CD4-positive, CD25-positive, alpha-beta regulatory T cell (primary cell): Measurements from ENCODE around the gene RPS6KA5. TPM values are rescaled to one million over a fixed set of nuclear protein-coding genes. Genes with fewer than 3 reads are reported as not detected.
"Not testable (repeated sequence)": the region's sequence is repeated elsewhere in the genome, so short reads cannot be mapped to it uniquely, and the experiment has no call there.

Experiments used
- ATAC-seq, 2 donors: fragments of 150-1000 bp; cut with Tn5 transposase; one replicate each; pipeline ENCODE4 v1.10.0; 2021; ENCODE audit warnings: low read depth in 2 of 2, moderate number of reproducible peaks in 2 of 2, moderate library complexity in 1 of 2
- DNase-seq, 3 donors: peaks; one replicate each; pipeline versions ENCODE4 v3.0.0 to v3.0.0-alpha.2; 2012 to 2022; ENCODE audit warnings: mixed read lengths in 1 of 3
- H3K27ac ChIP-seq: one replicate; pipeline ENCODE4 v1.7.0; 2013; ENCODE audit warnings: mild to moderate bottlenecking, low read length; ENCODE audit not compliant: insufficient read depth, poor library complexity, severe bottlenecking
- H3K27me3 ChIP-seq: one replicate; pipeline ENCODE4 v1.7.0; 2013; ENCODE audit warnings: low read length; ENCODE audit not compliant: control insufficient read depth, insufficient read depth
- H3K36me3 ChIP-seq: one replicate; pipeline ENCODE4 v1.7.0; 2013; ENCODE audit warnings: mild to moderate bottlenecking, low read length, moderate library complexity; ENCODE audit not compliant: control insufficient read depth, insufficient read depth
- H3K4me1 ChIP-seq: 2 replicates; pipeline ENCODE4 v1.7.0; 2013; ENCODE audit warnings: mild to moderate bottlenecking, low read length; ENCODE audit not compliant: insufficient read depth, control insufficient read depth, poor library complexity, severe bottlenecking
- H3K4me3 ChIP-seq: one replicate; pipeline ENCODE4 v1.7.0; 2013; ENCODE audit warnings: low read depth, mild to moderate bottlenecking, low read length, moderate library complexity
- H3K9me3 ChIP-seq, 2 experiments: 1 replicate in 1 of 2; 2 replicates in 1 of 2; pipeline ENCODE4 v1.7.0; 2013; ENCODE audit warnings: low read length in 2 of 2, mild to moderate bottlenecking in 1 of 2, moderate library complexity in 1 of 2; ENCODE audit not compliant: control insufficient read depth in 2 of 2
- H3K27ac Mint-ChIP-seq, 3 donors: one replicate each; pipeline ENCODE4 v1.8.0; 2020 to 2022; ENCODE audit warnings: mild to moderate bottlenecking in 3 of 3, mixed read lengths in 3 of 3, moderate library complexity in 2 of 3
- H3K27me3 Mint-ChIP-seq: one replicate; pipeline ENCODE4 v1.8.0; 2022; ENCODE audit warnings: mild to moderate bottlenecking, mixed read lengths
- H3K36me3 Mint-ChIP-seq: one replicate; pipeline ENCODE4 v1.8.0; 2020; ENCODE audit warnings: mixed read lengths
- H3K4me1 Mint-ChIP-seq, 4 donors: one replicate each; pipeline ENCODE4 v1.8.0; 2020 to 2022; ENCODE audit warnings: mixed read lengths in 4 of 4, mild to moderate bottlenecking in 1 of 4
- H3K4me3 Mint-ChIP-seq, 4 donors: one replicate each; pipeline ENCODE4 v1.8.0; 2020 to 2022; ENCODE audit warnings: mild to moderate bottlenecking in 4 of 4, mixed read lengths in 4 of 4, moderate library complexity in 3 of 4
- H3K9me3 Mint-ChIP-seq, 7 donors: one replicate each; pipeline ENCODE4 v1.8.0; 2020 to 2022; ENCODE audit warnings: mixed read lengths in 7 of 7, mild to moderate bottlenecking in 3 of 7, moderate library complexity in 2 of 7
- polyA plus RNA-seq, 4 donors: library from polyadenylated mRNA; unstranded; fragments of 300-500 nt; fragmentation: Illumina TruSeq; gene quantifications; one replicate each; pipeline ENCODE4 v1.2.3, GENCODE V29; 2021
- total RNA-seq: library from RNA; stranded (reverse); gene quantifications from one replicate; pipeline ENCODE4 v1.2.3, GENCODE V29; 2022

RPS6KA5 gene
- total and polyA plus RNA-seq, 5 donors from 2014 or later, result 20.9 to 38.2 (median 25.7) TPM

GRCh38 chr14:91040545-91040944, 19.9 kb downstream of the RPS6KA5 start:
- H3K9me3 ChIP-seq, result no peaks in the 10 kb centered on the region
- no peak for ATAC-seq
- Mint-ChIP-seq H3K4me1 (peaks cover 46 to 79% (median 64%) of the 10 kb centered on the region in 4 donors), H3K36me3 (peaks cover 12% of the 10 kb centered on the region), H3K27ac (peak overlapping the region in 2 of 3 donors; percentile 2 to 54), H3K9me3 (peaks cover 0 to 1% (median 0%) of the 10 kb centered on the region in 7 donors), H3K4me3 (peak overlapping the region in 2 of 4 donors; percentile 4 to 8), H3K27me3 (no peaks in the 10 kb centered on the region)
- no peaks in the 10 kb centered on the region for H3K27me3 ChIP-seq
- H3K4me3 ChIP-seq, result no peak overlapping the region
- H3K27ac ChIP-seq, result no peak overlapping the region
- no peaks in the 10 kb centered on the region for H3K36me3 ChIP-seq
- H3K4me1 ChIP-seq, result peaks cover 21% of the 10 kb centered on the region
- DNase-seq, result no peak

GRCh38 chr14:91038439-91038838, 22.0 kb downstream of the RPS6KA5 start:
- Mint-ChIP-seq H3K4me1 (peaks cover 54 to 77% (median 66%) of the 10 kb centered on the region in 4 donors), H3K27ac (no peak overlapping the region), H3K27me3 (no peaks in the 10 kb centered on the region), H3K4me3 (no peak overlapping the region), H3K36me3 (peaks cover 11% of the 10 kb centered on the region), H3K9me3 (peaks cover 0 to 1% (median 0%) of the 10 kb centered on the region in 7 donors)
- Histone ChIP-seq H3K36me3 (no peaks in the 10 kb centered on the region), H3K4me1 (peaks cover 21% of the 10 kb centered on the region), H3K4me3 (no peak overlapping the region), H3K27me3 (no peaks in the 10 kb centered on the region), H3K9me3 (no peaks in the 10 kb centered on the region), H3K27ac (no peak overlapping the region)
- no peak for DNase-seq
- ATAC-seq, result peak in 1 of 2 donors; percentile 33

- Mint-ChIP-seq H3K4me3 (peak overlapping the region in 2 of 4 donors; percentile 6 to 42), H3K27ac (peak overlapping the region in 2 of 3 donors; percentile 12 to 86), H3K4me1 (peaks cover 47 to 76% (median 62%) of the 10 kb centered on the region in 4 donors), H3K9me3 (no peaks in the 10 kb centered on the region), H3K27me3 (no peaks in the 10 kb centered on the region), H3K36me3 (peaks cover 15% of the 10 kb centered on the region)
- H3K27ac ChIP-seq, result no peak overlapping the region
- no peak for ATAC-seq
- peak overlapping the region; percentile 4 for H3K4me3 ChIP-seq
- DNase-seq, result no peak
- peaks cover 21% of the 10 kb centered on the region for H3K4me1 ChIP-seq
- H3K36me3 ChIP-seq, result no peaks in the 10 kb centered on the region
- H3K9me3 ChIP-seq, result no peaks in the 10 kb centered on the region
- H3K27me3 ChIP-seq, result no peaks in the 10 kb centered on the region
Measured at GRCh38 chr14:91036741-91037469, 23.5 kb downstream of the RPS6KA5 start.

GRCh38 chr14:91035855-91036254, 24.6 kb downstream of the RPS6KA5 start:
- H3K27ac ChIP-seq, result peak overlapping the region; percentile 53
- H3K27me3 Mint-ChIP-seq, result no peaks in the 10 kb centered on the region
- peak overlapping the region; percentile 5 to 86 (median 12) for H3K27ac Mint-ChIP-seq

GRCh38 chr14:91034379-91034778, 26.1 kb downstream of the RPS6KA5 start:
- H3K9me3 Mint-ChIP-seq, H3K9me3 ChIP-seq, H3K4me3 Mint-ChIP-seq, H3K36me3 ChIP-seq, H3K27ac ChIP-seq, DNase-seq, H3K27me3 Mint-ChIP-seq, H3K36me3 Mint-ChIP-seq, ATAC-seq, H3K4me3 ChIP-seq, H3K27me3 ChIP-seq: not testable (repeated sequence)
- Mint-ChIP-seq H3K4me1 (peaks cover 58 to 78% (median 65%) of the 10 kb centered on the region in 4 donors), H3K27ac (peak overlapping the region in 1 of 3 donors; percentile 39)
- peaks cover 36% of the 10 kb centered on the region for H3K4me1 ChIP-seq

More at GRCh38 chr14:91035855-91036254, 24.6 kb downstream of the RPS6KA5 start:
- peak in 1 of 2 donors; percentile 17 for ATAC-seq
- Histone ChIP-seq H3K4me3 (peak overlapping the region; percentile 37), H3K9me3 (no peaks in the 10 kb centered on the region), H3K36me3 (no peaks in the 10 kb centered on the region), H3K27me3 (no peaks in the 10 kb centered on the region), H3K4me1 (peaks cover 21% of the 10 kb centered on the region)
- Mint-ChIP-seq H3K36me3 (peaks cover 18% of the 10 kb centered on the region), H3K4me3 (peak overlapping the region; percentile 15 to 88 (median 47)), H3K4me1 (peaks cover 55 to 77% (median 61%) of the 10 kb centered on the region in 4 donors), H3K9me3 (no peaks in the 10 kb centered on the region)
- peak in 1 of 3 donors; percentile 49 for DNase-seq

GRCh38 chr14:91032248-91032647, 28.2 kb downstream of the RPS6KA5 start:
- Histone ChIP-seq H3K4me1 (peaks cover 36% of the 10 kb centered on the region), H3K36me3 (no peaks in the 10 kb centered on the region), H3K4me3 (no peak overlapping the region), H3K27ac (no peak overlapping the region), H3K27me3 (no peaks in the 10 kb centered on the region), H3K9me3 (no peaks in the 10 kb centered on the region)
- Mint-ChIP-seq H3K9me3 (no peaks in the 10 kb centered on the region), H3K27ac (no peak overlapping the region), H3K4me3 (no peak overlapping the region), H3K4me1 (peaks cover 50 to 72% (median 58%) of the 10 kb centered on the region in 4 donors), H3K36me3 (peaks cover 12% of the 10 kb centered on the region), H3K27me3 (no peaks in the 10 kb centered on the region)
- DNase-seq, result no peak
- no peak for ATAC-seq

- Histone ChIP-seq H3K4me3 (no peak overlapping the region), H3K4me1 (peaks cover 35% of the 10 kb centered on the region), H3K9me3 (no peaks in the 10 kb centered on the region), H3K27me3 (no peaks in the 10 kb centered on the region), H3K36me3 (no peaks in the 10 kb centered on the region), H3K27ac (no peak overlapping the region)
- Mint-ChIP-seq H3K27ac (no peak overlapping the region), H3K4me1 (peaks cover 52 to 72% (median 57%) of the 10 kb centered on the region in 4 donors), H3K9me3 (no peaks in the 10 kb centered on the region), H3K27me3 (no peaks in the 10 kb centered on the region), H3K36me3 (peaks cover 17% of the 10 kb centered on the region), H3K4me3 (no peak overlapping the region)
- DNase-seq (no peak), ATAC-seq (no peak)
Measured at GRCh38 chr14:91031666-91032065, 28.8 kb downstream of the RPS6KA5 start.
